Measurements from ENCODE around the gene WWP2.

DNA sequence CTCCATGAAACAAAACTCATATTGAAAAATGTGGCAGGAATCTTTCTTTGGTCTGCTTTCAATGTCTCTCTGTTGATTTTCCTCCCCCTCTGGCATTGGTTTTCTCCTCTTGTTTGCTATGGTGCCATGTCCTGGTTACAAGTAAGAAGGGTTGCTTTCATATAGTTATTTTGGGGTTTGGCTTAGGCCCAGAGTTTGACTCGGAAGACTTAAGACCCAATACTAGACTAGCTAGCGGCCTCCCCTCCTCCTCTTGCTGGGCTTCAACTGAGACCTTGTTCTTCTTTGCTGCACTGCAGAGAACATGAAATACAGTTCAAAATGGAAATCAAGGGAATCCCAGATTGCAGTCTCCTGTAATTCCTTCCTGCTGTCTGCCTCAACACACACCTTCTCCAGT is 159.0 kb downstream of the WWP2 start:
- no peak for TF ChIP-seq EZH2 (optimal IDR thresholded peaks at IDR 0.05; ENCODE audit: low read depth, low read length)
- TF ChIP-seq, protein P1, sequence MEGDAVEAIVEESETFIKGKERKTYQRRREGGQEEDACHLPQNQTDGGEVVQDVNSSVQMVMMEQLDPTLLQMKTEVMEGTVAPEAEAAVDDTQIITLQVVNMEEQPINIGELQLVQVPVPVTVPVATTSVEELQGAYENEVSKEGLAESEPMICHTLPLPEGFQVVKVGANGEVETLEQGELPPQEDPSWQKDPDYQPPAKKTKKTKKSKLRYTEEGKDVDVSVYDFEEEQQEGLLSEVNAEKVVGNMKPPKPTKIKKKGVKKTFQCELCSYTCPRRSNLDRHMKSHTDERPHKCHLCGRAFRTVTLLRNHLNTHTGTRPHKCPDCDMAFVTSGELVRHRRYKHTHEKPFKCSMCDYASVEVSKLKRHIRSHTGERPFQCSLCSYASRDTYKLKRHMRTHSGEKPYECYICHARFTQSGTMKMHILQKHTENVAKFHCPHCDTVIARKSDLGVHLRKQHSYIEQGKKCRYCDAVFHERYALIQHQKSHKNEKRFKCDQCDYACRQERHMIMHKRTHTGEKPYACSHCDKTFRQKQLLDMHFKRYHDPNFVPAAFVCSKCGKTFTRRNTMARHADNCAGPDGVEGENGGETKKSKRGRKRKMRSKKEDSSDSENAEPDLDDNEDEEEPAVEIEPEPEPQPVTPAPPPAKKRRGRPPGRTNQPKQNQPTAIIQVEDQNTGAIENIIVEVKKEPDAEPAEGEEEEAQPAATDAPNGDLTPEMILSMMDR (IDR thresholded peaks at IDR 0.05; ENCODE audit: low read length), result no peak

Measured in MM.1S (cell line).